Esophagus squamous epithelium (tissue), 5 donors: Measurements from ENCODE around the gene COL8A2. TPM values are rescaled to one million over a fixed set of nuclear protein-coding genes. Genes with fewer than 3 reads are reported as not detected.

Experiments used
- DNase-seq: peaks from one replicate; lab custom pipeline; 2025; lab: John Stamatoyannopoulos, UW
- H3K27ac ChIP-seq, 4 donors: fragments of 200-600 bp; sonication (generic); one replicate each; pipeline ENCODE4 v1.5.1; 2016 to 2019; ENCODE audit warnings: mild to moderate bottlenecking in 1 of 4
- H3K27me3 ChIP-seq, 4 donors: fragments of 200-600 bp; sonication (generic); 1 replicate in 3 of 4; 2 replicates in 1 of 4; pipeline versions ENCODE4 v1.5.1 to v1.6.0; 2017 to 2021; ENCODE audit warnings: antibody characterized with exemption in 1 of 4
- H3K36me3 ChIP-seq, 3 donors: fragments of 200-600 bp; sonication (generic); one replicate each; pipeline ENCODE4 v1.5.1; 2016 to 2019
- H3K4me1 ChIP-seq, 3 donors: fragments of 200-600 bp; sonication (generic); one replicate each; pipeline ENCODE4 v1.5.1; 2017 to 2019
- H3K4me3 ChIP-seq, 4 donors: fragments of 200-600 bp; sonication (generic); 1 replicate in 3 of 4; 2 replicates in 1 of 4; pipeline ENCODE4 v1.5.1; 2016 to 2019; ENCODE audit warnings: mild to moderate bottlenecking in 2 of 4, moderate library complexity in 1 of 4
- H3K9me3 ChIP-seq, 3 donors: fragments of 200-600 bp; sonication (generic); one replicate each; pipeline ENCODE4 v1.5.1; 2016 to 2019
- CTCF ChIP-seq, 6 experiments: fragments of 450-650 bp in 4 of 6; fragments of 200-600 bp in 2 of 6; sonication (generic) in 2 of 6; IDR thresholded peaks; one replicate each; pipeline ENCODE4 v1.5.1; 2016 to 2019; ENCODE audit warnings: antibody characterized with exemption in 6 of 6, mild to moderate bottlenecking in 4 of 6, moderate library complexity in 4 of 6
- POLR2A ChIP-seq, 4 donors: fragments of 450-650 bp; IDR thresholded peaks; one replicate each; pipeline ENCODE4 v1.6.1; 2017; ENCODE audit warnings: antibody characterized with exemption in 4 of 4, mild to moderate bottlenecking in 4 of 4, moderate library complexity in 3 of 4
- WGBS, 2 donors: methylation state at CpG; one replicate each; pipeline ENCODE4 v1.1.5; 2018; 5-methylcytosine and 5-hydroxymethylcytosine counted together
- intact Hi-C: fragments of 100-400 bp; cut with DNase I; formaldehyde crosslinking; loops from one replicate; pipeline ENCODE4 v1.15.0; 2022
- total RNA-seq, 4 donors: library from RNA; depleted of rRNA; stranded (reverse); fragments of >200 nt; gene quantifications; one replicate each; pipeline ENCODE4 v1.1.0, GENCODE V29; 2016
- donor health status: DM: yes; HTN: yes; CAD: no.

Gene COL8A2
- total RNA-seq, 4 donors from 2014 or later = 4.0 to 7.4 (median 5.1) TPM

GRCh38 chr1:36099681-36100341 lies 25.2 kb downstream of the COL8A2 start:
- Histone ChIP-seq H3K27me3 (no peaks in the 10 kb centered on the region), H3K36me3 (peaks cover 0 to 22% (median 3%) of the 10 kb centered on the region in 3 donors), H3K4me3 (peak overlapping the region in 1 of 4 donors; percentile 34), H3K27ac (peak overlapping the region in 3 of 4 donors; percentile 32 to 44 (median 40)), H3K4me1 (peaks cover 6 to 18% (median 6%) of the 10 kb centered on the region in 3 donors), H3K9me3 (no peaks in the 10 kb centered on the region)
- WGBS, 2 donors = 9 to 16% methylated on average over 10 of the region's 18 CpGs
- no peak for DNase-seq
- intact Hi-C loops = loop anchor here (5.0 to 10.0 kb wide), 3 partner anchors 32 to 325 kb away; no protein-coding TSS in a partner anchor
- TF ChIP-seq POLR2A (IDR thresholded peaks at IDR 0.05) = no peak
- TF ChIP-seq CTCF (IDR thresholded peaks at IDR 0.05) = peak; percentile 77 to 92 (median 84)

- H3K4me1 ChIP-seq = peaks cover 6 to 28% (median 11%) of the 10 kb centered on the region in 3 donors
- H3K9me3 ChIP-seq = no peaks in the 10 kb centered on the region
- no peak overlapping the region for H3K4me3 ChIP-seq
- intact Hi-C loops = loop anchor here (5.0 to 10.0 kb wide), 2 partner anchors 33 to 326 kb away; no protein-coding TSS in a partner anchor
- H3K27ac ChIP-seq = no peak overlapping the region
- H3K36me3 ChIP-seq = peaks cover 6 to 32% (median 11%) of the 10 kb centered on the region in 3 donors
- TF ChIP-seq POLR2A (IDR thresholded peaks at IDR 0.05) = no peak
- TF ChIP-seq CTCF (IDR thresholded peaks at IDR 0.05) = no peak
- no peak for DNase-seq
- H3K27me3 ChIP-seq = no peaks in the 10 kb centered on the region
- no CpG with 5 or more reads among the region's 13 CpGs for WGBS, 2 donors
These were observed 26.2 kb downstream of the COL8A2 start for GRCh38 chr1:36098650-36099365.

- H3K9me3 ChIP-seq = no peaks in the 10 kb centered on the region
- H3K27ac ChIP-seq = no peak overlapping the region
- TF ChIP-seq CTCF (IDR thresholded peaks at IDR 0.05) = no peak
- TF ChIP-seq POLR2A (IDR thresholded peaks at IDR 0.05) = no peak
- intact Hi-C loops = loop anchor here (5.0 to 10.0 kb wide), 2 partner anchors 34 to 327 kb away; no protein-coding TSS in a partner anchor
- no peaks in the 10 kb centered on the region for H3K27me3 ChIP-seq
- peaks cover 15 to 41% (median 19%) of the 10 kb centered on the region in 3 donors for H3K36me3 ChIP-seq
- DNase-seq = no peak
- H3K4me3 ChIP-seq = no peak overlapping the region
- 85 to 90% methylated on average over 4 to 8 of the region's 33 CpGs for WGBS, 2 donors
- peaks cover 6 to 37% (median 11%) of the 10 kb centered on the region in 3 donors for H3K4me1 ChIP-seq
These were observed 27.1 kb downstream of the COL8A2 start for GRCh38 chr1:36097693-36098585.

GRCh38 chr1:36096500-36097432 lies 28.3 kb downstream of the COL8A2 start:
- DNase-seq = no peak
- intact Hi-C loops = loop anchor here (5.0 to 10.0 kb wide), 2 partner anchors 36 to 328 kb away; no protein-coding TSS in a partner anchor
- H3K4me3 ChIP-seq = no peak overlapping the region
- peak in 2 of 6 experiments; percentile 12 to 28 for TF ChIP-seq CTCF (IDR thresholded peaks at IDR 0.05)
- no peak for TF ChIP-seq POLR2A (IDR thresholded peaks at IDR 0.05)
- 78 to 83% methylated on average over 3 to 4 of the region's 16 CpGs for whole genome bisulfite sequencing, 2 donors
- H3K27ac ChIP-seq = peak overlapping the region in 1 of 4 donors; percentile 25
- H3K27me3 ChIP-seq = no peaks in the 10 kb centered on the region
- H3K9me3 ChIP-seq = no peaks in the 10 kb centered on the region
- peaks cover 6 to 42% (median 11%) of the 10 kb centered on the region in 3 donors for H3K4me1 ChIP-seq
- H3K36me3 ChIP-seq = peaks cover 21 to 53% (median 26%) of the 10 kb centered on the region in 3 donors
